GM19455 (cell line): ENCODE data around the gene GSG1L.

Source experiments
- ATAC-seq: cut with Tn5 transposase; IDR thresholded peaks from one replicate; pipeline ENCODE4 v1.9.1; 2021; ENCODE audit not compliant: unreplicated experiment

The GSG1L gene

DNA sequence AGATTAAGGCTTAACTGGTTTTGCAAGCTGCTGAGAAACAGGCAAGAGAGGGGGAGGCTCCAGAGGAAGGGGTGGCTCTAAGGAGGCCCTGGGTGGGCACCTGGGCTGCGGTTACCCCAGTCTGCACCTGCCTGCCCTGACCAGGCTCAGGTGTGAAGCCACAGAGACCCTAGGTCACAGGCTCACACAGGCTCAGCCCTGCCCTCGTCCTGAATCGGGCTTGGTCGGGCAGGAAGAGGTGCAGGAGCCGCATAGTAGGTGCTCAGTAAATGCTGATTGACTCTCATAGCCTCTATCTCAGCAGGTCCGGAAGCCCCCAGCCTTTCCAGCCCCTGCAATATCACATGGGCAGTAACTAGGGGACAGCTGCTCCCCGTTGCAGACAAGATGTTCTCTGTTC, 203.4 kb downstream of the GSG1L start:
- no peak for ATAC-seq

- ATAC-seq, result no peak
These were observed 204.5 kb downstream of the GSG1L start for GRCh38 chr16:27859020-27859419.

DNA sequence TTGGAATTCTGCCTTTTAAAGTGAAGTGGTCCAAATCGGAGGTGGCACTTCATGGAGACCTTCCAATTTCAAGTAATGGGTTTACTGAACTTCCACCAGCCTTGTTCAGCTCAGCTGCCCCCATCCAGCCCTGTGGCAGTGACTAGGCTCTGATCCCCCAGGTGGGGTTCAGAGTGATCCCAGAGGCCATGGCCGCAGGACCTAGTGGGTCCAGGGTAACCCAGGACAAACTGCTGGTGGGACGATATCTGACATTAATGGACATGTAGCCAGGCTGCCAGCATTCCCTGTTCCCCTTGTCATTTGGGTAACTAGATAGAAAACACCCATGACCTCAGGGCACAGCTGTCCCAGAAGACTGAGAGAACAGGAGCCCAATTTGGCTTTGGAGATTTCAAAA, 209.9 kb downstream of the GSG1L start:
- no peak for ATAC-seq

DNA sequence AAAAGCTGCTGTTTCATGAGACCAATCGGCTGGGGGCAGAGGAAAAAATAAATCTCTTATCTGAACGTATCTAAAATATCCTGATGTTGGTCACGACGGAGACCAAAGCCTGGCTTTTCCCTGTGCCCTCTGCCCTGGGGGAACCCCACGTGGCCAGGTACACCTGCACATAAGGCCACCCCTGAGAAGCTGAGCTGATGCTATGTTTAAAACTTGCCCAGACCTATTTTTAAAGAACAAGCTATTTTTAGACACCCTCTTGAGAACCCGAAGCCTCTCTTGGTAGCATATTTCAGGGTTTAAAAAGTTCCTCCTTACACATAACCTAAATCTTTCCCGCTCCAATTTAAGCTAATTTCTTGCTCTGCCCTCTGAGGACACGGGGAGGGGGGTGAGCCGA, 210.4 kb downstream of the GSG1L start:
- no peak for ATAC-seq

DNA sequence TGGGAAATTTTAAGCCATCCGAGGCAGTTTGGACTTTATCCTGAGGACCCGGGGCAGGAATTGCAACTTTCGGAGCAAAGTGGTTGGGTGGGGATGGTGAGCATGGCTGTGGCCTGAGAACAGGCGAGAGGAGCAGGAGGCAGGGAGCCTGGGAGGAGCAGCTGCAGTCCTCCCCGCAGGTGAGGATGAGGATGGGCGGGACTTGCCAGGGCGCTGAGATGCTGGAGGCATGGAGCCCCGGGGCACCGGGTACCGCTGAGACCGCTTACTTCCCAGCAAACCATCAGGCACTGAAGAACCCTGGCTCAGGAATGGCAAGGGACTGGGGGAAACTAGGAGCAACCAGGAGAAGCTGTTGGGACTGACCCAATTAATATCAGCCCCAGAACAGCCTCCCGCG, 210.8 kb downstream of the GSG1L start:
- ATAC-seq, result no peak

DNA sequence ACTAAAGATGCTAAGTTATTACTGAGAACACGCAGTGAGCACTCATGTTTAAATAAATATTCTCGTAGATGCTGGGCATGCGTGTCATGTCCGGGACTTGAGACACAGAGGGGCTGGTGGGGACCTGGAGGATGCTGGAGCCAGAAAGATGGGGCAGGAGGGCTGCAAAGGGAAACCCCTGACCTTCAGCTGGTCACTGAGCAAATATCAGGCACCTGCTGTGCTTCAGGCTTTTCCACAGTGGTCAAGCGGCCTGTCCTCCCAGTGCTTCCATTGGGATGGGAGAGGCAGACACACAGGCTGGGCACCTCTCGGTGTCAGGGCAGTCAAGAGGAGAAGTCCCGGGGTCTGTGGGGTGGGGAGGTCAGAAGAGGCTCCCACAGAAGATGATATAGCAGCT, 211.4 kb downstream of the GSG1L start:
- ATAC-seq, result no peak

DNA sequence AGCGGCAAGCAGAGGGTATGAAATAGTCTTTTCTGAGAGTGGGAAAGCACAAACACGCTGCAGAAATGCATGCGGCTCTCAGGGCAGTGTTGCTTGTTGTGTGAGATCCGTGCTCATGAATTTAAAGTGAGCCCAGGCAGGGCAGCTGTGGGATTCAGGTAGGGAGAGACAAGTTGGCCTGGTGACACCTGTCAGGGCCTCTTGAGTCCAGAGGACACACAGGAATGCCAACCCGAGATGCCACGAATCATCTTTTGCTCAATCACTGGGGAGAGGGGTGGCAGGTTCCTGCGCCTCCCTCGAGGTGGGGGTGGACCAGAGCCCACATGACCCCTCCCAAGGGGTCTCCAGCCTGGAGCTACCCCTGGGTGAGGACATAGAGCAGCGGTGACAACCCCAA, 211.9 kb downstream of the GSG1L start:
- no peak for ATAC-seq

DNA sequence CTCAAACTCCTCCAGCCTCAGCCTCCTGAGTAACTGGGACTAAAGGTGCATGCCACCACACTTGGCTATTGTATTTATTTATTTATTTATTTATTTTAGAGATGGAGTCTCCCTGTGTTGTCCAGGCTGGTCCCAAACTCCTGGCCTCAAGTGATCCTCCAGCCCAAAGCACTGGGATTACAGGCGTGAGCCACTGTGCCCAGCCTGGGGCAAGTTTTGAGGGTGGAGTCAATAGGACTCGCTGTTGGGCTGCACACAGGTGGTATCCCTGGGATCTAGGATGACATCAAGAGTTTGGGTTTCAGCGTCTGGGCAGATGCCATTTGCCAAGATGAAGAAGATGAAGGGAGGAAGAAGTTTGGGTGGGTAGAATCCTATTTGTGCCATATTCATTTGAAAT, 213.9 kb downstream of the GSG1L start:
- no peak for ATAC-seq

GRCh38 chr16:27847030-27847550, 216.4 kb downstream of the GSG1L start:
- ATAC-seq, result no peak

GRCh38 chr16:27844826-27845225, 218.7 kb downstream of the GSG1L start:
- no peak for ATAC-seq

- ATAC-seq, result no peak
These were observed 219.7 kb downstream of the GSG1L start for GRCh38 chr16:27843800-27844199.

- ATAC-seq, result no peak
These were observed 221.6 kb downstream of the GSG1L start for GRCh38 chr16:27841911-27842310.

- ATAC-seq, result no peak
These were observed 222.3 kb downstream of the GSG1L start for GRCh38 chr16:27841061-27841801.

DNA sequence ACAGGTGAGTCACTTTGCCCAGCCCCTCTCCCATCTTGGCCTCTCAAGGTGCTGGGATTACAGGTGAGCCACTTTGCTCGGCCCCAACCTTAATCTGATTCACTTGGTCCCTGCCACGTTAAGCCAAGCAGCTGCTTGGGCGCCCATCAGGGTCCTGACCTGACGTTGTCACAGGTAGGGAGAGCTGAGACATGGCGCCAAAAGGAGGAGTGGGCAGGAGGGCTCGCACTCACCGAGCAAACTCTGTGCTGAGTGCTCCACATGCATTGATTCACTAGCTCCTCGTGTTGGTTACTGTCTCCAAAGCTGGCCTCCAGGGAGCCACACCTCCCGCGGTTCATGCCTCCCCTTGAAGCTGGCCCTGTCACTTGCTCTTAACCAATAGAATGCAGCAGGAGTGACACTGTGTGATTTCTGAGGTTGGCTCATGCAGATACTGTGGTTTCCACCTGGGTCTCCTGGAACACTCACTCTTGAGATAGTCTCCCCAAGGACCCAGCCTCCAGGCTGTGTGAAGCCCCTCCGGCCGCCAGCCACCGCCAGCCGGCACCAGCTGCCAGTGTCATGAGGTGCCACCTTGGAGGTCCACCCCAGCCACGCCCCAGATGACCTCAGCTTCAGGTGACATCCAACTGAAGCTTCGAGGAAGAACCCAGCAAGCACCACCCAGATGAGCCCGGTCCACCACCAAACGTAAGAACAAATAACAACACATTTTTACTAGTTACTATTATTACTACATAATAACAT, 223.0 kb downstream of the GSG1L start:
- no peak for ATAC-seq

DNA sequence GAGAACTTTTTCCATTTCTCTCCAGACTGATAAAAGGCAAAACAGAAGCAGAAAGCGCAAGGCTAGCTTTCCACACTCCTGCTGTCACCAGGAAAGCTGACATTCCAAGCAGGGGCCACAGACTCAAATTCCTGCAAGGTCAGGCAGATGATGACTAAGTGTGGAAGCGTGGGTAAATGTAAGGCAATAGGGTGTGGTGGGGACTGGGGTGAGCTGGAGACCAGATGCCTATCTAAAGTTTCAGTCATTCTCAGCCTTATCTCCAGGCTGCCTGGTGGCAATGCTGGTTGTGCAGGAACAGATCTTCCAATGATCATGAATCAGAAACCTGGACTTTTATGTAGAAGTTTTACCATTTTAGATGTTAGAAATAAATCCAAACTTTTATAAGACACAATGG, 224.1 kb downstream of the GSG1L start:
- ATAC-seq, result no peak

DNA sequence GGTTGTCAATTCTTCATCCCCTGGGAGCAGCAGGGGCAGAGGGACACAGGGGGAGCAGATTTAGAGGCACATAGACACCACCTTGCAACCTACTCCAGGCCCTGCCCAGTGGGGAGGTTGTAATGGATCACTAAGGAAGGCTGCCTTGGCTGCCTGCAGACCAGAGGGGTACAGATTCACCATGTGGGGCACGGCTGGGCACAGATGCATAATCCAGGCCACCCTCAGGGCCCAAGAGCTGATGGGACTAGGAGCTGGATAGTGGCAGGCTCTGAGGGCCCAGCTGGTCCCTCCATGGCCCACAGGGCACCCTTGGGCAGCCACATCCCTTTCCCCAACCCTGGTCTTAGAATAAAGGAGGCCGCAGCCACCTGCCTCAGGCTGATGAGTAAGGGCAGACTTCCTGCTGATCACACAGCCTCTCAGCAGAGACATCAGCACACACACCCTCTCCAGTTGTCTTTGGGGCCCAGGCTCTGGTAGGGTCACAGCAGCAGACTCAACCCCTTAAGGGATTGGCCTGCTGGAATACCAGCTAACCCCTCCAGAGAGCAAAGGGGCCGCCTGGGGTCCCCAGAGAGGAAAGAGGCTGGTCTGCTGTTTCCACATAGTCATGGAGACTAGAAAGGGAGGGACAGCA, 224.9 kb downstream of the GSG1L start:
- no peak for ATAC-seq

- no peak for ATAC-seq
These were observed 233.5 kb downstream of the GSG1L start for GRCh38 chr16:27829975-27830374.

DNA sequence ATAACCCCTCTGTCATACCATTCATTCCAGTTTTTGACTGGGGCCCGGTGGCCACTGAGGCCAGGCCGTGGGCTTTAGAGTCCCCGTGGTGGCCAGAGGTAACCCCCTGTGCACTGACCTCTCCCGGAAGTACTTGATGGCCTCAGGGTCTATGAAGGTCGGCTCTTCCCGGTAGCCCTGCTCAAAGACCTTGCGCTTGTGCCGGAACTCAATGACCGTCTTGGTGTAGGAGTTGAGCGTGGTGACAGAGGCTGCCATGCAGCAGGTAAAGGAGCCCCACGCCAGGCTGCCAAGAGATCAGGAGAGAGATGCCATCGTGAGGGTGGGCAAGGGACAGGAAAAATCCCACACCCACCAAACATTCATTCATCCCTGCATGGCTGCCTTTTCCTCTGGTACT, 234.8 kb downstream of the GSG1L start:
- ATAC-seq, result no peak

DNA sequence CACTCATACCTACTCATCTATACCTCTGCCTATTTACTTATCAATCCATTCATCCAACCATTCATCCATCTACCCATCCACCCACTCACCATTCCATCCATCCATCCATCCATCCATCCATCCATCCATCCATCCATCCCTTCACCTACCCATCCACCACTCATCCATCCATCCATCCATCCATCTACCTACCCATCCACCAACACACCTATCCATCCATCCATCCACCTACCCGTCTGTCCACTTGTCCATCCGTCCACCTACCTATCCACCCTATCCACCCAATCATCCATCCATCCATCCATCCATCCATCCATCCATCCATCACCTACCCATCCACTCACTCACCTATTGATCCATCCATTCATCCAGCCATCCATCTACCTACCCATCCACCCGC, 235.7 kb downstream of the GSG1L start:
- ATAC-seq, result no peak

DNA sequence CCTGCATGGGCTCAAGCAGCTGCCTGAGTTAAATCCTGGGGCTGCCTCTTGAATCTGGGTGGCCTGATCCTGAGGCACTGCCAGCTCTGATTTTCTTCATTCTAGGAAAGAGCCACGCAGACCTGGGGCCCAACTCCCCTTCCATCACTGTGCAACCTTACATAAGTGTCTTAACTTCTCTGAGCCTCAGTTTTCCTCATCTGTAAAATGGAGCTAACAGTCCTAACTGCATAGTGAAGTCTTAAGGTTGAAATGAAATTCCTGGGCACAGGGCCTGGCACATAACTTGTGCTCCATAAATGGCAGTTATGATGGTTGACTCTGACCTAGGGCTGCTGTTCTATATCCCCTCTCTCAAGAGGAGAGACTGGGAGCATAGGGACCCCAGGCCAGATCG, 236.6 kb downstream of the GSG1L start:
- no peak for ATAC-seq

- no peak for ATAC-seq
These were observed 237.2 kb downstream of the GSG1L start for GRCh38 chr16:27826081-27826892.
